H1 (cell line): ENCODE measurements around the gene LRRC18. TPM values are rescaled to one million over a fixed set of nuclear protein-coding genes. Genes with fewer than 3 reads are reported as not detected.

Experiments
- ASH2L ChIP-seq: fragments of 200-600, 300-600 bp; sonication (generic); IDR thresholded peaks from one replicate; pipeline ENCODE4 v1.7.1; 2017; ENCODE audit warnings: low read length
- BACH1 ChIP-seq: IDR thresholded peaks from 2 replicates; pipeline ENCODE4 v1.6.1; 2012; ENCODE audit warnings: low read length, improper control_type of control experiment
- NRF1 ChIP-seq: IDR thresholded peaks from 2 replicates; pipeline ENCODE4 v1.6.1; 2011; ENCODE audit warnings: mild to moderate bottlenecking, low read depth, low read length, improper control_type of control experiment
- POLR2AphosphoS5 ChIP-seq: IDR thresholded peaks from 2 replicates; pipeline ENCODE4 v1.6.1; 2011; ENCODE audit warnings: low read depth, low read length
- SRF ChIP-seq: IDR thresholded peaks from 2 replicates; pipeline ENCODE4 v1.6.1; 2011; ENCODE audit warnings: mild to moderate bottlenecking, low read depth, low read length, moderate library complexity
- TEAD4 ChIP-seq: IDR thresholded peaks from 2 replicates; pipeline ENCODE4 v1.6.1; 2012; ENCODE audit warnings: low read depth, low read length, inconsistent platforms, mixed read lengths
- polyA plus RNA-seq, 7 experiments: library from polyadenylated mRNA; depleted of rRNA in 3 of 7; stranded (reverse) in 5 of 7; unstranded in 2 of 7; fragments of >200 nt in 5 of 7; fragments of 200-250 nt in 2 of 7; gene quantifications; 1 replicate in 5 of 7; 2 replicates in 1 of 7; 4 replicates in 1 of 7; pipeline versions ENCODE4 v1.2.1 to v1.2.3, GENCODE V29; 2011 to 2013; ENCODE audit warnings: missing spikeins in 2 of 7, mixed read lengths in 2 of 7
- total RNA-seq: library from RNA; stranded (reverse); fragmentation: NEBNext Ultra II Directional; extraction: Animal tissue kit (Norgen Biotek cat#: 25700); gene quantifications from 2 replicates; pipeline ENCODE4 v1.2.1, GENCODE V29; 2021

LRRC18 gene
- total and polyA plus RNA-seq, 2 of the 8 experiments (the other 6 are each of a cell fraction or from before 2014, with no cell fraction given): not detected

- TF ChIP-seq ASH2L: no peak
- TF ChIP-seq TEAD4: no peak
- no peak for TF ChIP-seq BACH1
- no peak for TF ChIP-seq NRF1
- TF ChIP-seq SRF: no peak
- TF ChIP-seq POLR2AphosphoS5: no peak
These were observed 14.7 kb downstream of the LRRC18 start (continued) for GRCh38 chr10:48924988-48925387.
